KMS-11 (cell line): ENCODE measurements around the gene XPR1.

ENCODE experiments used
- H2AFZ ChIP-seq: fragments of 200-600 bp; sonication (generic); 2 replicates; pipeline ENCODE4 v1.6.1; 2016; ENCODE audit warnings: antibody characterized with exemption, mixed run types, low read depth
- H3K27ac ChIP-seq: fragments of 200-600 bp; sonication (generic); 2 replicates; pipeline ENCODE4 v1.6.1; 2016; ENCODE audit warnings: mild to moderate bottlenecking, mixed run types
- H3K27me3 ChIP-seq: fragments of 200-600 bp; sonication (generic); 2 replicates; pipeline ENCODE4 v1.6.1; 2017; ENCODE audit warnings: mild to moderate bottlenecking, low read depth, mixed run types, moderate library complexity; ENCODE audit not compliant: insufficient read depth
- H3K36me3 ChIP-seq: fragments of 200-600 bp; sonication (generic); 2 replicates; pipeline ENCODE4 v1.6.1; 2017; ENCODE audit warnings: mild to moderate bottlenecking, mixed run types; ENCODE audit not compliant: insufficient read depth
- H3K4me1 ChIP-seq: fragments of 200-600 bp; sonication (generic); 2 replicates; pipeline ENCODE4 v1.6.1; 2016; ENCODE audit warnings: mild to moderate bottlenecking, low read depth, mixed run types; ENCODE audit not compliant: poor library complexity, severe bottlenecking
- H3K4me2 ChIP-seq: fragments of 200-600 bp; sonication (generic); 2 replicates; pipeline ENCODE4 v1.7.0; 2016; ENCODE audit warnings: mild to moderate bottlenecking, mixed run types
- H3K4me3 ChIP-seq: fragments of 200-600 bp; sonication (generic); IDR thresholded peaks from 2 replicates; pipeline ENCODE4 v1.6.1; 2017; ENCODE audit warnings: low read depth, low read length, mixed read lengths; ENCODE audit not compliant: insufficient read depth
- H3K79me2 ChIP-seq: fragments of 200-600 bp; sonication (generic); 2 replicates; pipeline ENCODE4 v1.6.1; 2016; ENCODE audit warnings: low read depth, mixed run types; ENCODE audit not compliant: insufficient read depth
- H3K9ac ChIP-seq: fragments of 200-600 bp; sonication (generic); 2 replicates; pipeline ENCODE4 v1.6.1; 2016; ENCODE audit warnings: mild to moderate bottlenecking, mixed run types
- H4K20me1 ChIP-seq: fragments of 200-600 bp; sonication (generic); 2 replicates; pipeline ENCODE4 v1.6.1; 2016; ENCODE audit warnings: mild to moderate bottlenecking, mixed run types; ENCODE audit not compliant: insufficient read depth
- TF ChIP-seq, protein P1 (sequence below): fragments of 200-600 bp; sonication (generic); conservative IDR thresholded peaks from 2 replicates; pipeline ENCODE4 v1.6.1; 2017; ENCODE audit warnings: low read depth, mild to moderate bottlenecking, antibody characterized with exemption, low read length, moderate library complexity, mixed read lengths

The XPR1 gene

DNA sequence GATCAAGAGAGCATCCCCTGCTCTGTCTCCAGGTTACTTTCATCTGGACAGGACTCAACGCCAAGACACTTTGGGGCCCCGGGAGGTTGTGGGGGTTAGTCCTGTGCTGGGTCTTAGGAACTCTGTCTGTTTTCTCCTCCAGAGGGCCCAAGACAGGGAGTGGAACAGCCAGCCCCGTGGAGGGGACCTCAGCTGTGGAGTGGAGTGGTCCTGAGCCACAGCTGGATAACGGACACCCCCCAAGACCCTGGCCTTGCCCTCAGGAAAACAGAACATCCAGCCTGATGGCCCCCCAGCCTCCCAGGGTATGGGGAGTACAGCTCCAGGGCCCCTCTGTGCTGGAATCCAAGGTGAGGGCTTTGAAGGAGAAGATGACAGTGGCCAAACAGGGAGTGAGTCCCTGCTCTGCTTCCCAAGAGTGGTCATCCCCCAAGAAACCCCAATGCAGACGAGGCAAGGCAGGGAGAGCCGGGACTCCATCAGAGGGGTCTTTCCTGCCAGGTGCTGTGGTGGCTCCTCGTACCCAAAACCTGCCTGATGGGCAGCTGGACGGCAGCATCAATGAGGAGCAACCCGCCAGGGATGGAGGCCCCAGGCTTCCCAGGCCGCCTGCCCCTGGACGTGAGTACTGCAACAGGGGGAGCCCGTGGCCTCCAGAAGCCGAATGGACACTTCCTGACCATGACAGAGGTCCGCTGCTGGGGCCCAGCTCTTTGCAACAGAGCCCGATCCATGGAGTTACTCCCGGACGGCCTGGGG, 284.4 kb downstream of the XPR1 start:
- H3K4me2 ChIP-seq = no peak overlapping the region
- H3K4me3 ChIP-seq = no peak overlapping the region
- no peak overlapping the region for H3K27ac ChIP-seq
- H3K9ac ChIP-seq = no peak overlapping the region
- no peak overlapping the region for H2AFZ ChIP-seq
- no peaks in the 10 kb centered on the region for H3K27me3 ChIP-seq
- no peaks in the 10 kb centered on the region for H3K36me3 ChIP-seq
- TF ChIP-seq, protein P1, sequence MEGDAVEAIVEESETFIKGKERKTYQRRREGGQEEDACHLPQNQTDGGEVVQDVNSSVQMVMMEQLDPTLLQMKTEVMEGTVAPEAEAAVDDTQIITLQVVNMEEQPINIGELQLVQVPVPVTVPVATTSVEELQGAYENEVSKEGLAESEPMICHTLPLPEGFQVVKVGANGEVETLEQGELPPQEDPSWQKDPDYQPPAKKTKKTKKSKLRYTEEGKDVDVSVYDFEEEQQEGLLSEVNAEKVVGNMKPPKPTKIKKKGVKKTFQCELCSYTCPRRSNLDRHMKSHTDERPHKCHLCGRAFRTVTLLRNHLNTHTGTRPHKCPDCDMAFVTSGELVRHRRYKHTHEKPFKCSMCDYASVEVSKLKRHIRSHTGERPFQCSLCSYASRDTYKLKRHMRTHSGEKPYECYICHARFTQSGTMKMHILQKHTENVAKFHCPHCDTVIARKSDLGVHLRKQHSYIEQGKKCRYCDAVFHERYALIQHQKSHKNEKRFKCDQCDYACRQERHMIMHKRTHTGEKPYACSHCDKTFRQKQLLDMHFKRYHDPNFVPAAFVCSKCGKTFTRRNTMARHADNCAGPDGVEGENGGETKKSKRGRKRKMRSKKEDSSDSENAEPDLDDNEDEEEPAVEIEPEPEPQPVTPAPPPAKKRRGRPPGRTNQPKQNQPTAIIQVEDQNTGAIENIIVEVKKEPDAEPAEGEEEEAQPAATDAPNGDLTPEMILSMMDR = no peak
- H3K79me2 ChIP-seq = no peaks in the 10 kb centered on the region
- H4K20me1 ChIP-seq = no peaks in the 10 kb centered on the region
- no peaks in the 10 kb centered on the region for H3K4me1 ChIP-seq

DNA sequence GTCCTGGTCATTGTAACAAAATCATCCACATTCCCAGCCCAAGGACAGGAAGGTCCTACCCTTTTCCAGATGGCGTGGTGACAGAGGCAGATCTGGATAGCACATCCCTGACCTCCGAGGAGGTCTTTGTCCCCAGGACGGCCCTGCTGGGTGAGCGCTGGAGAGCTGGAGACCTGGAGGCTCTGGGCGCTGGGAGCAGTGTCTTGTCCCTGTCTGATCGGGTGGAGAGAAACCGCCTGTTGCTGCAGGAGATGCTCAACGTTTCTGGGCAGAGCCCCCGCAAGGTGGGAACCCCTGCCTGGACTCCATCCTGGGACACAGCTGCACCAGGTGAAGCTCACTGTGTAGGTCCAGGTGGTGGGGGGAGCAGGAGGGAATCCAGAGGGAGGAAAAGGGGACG, 284.9 kb downstream of the XPR1 start:
- Histone ChIP-seq H3K79me2 (no peaks in the 10 kb centered on the region), H2AFZ (no peak overlapping the region), H3K27me3 (no peaks in the 10 kb centered on the region), H3K4me3 (no peak overlapping the region), H3K36me3 (no peaks in the 10 kb centered on the region), H4K20me1 (no peaks in the 10 kb centered on the region), H3K4me2 (no peak overlapping the region), H3K27ac (no peak overlapping the region), H3K9ac (no peak overlapping the region), H3K4me1 (no peaks in the 10 kb centered on the region)
- TF ChIP-seq, protein P1 = no peak

- Histone ChIP-seq H3K27ac (no peak overlapping the region), H3K4me2 (no peak overlapping the region), H4K20me1 (no peaks in the 10 kb centered on the region), H3K4me3 (no peak overlapping the region), H3K36me3 (no peaks in the 10 kb centered on the region), H3K4me1 (no peaks in the 10 kb centered on the region), H3K9ac (no peak overlapping the region), H3K27me3 (no peaks in the 10 kb centered on the region), H3K79me2 (no peaks in the 10 kb centered on the region), H2AFZ (no peak overlapping the region)
- TF ChIP-seq, protein P1 = no peak
Measured at GRCh38 chr1:180917306-180918065, 285.7 kb downstream of the XPR1 start.

DNA sequence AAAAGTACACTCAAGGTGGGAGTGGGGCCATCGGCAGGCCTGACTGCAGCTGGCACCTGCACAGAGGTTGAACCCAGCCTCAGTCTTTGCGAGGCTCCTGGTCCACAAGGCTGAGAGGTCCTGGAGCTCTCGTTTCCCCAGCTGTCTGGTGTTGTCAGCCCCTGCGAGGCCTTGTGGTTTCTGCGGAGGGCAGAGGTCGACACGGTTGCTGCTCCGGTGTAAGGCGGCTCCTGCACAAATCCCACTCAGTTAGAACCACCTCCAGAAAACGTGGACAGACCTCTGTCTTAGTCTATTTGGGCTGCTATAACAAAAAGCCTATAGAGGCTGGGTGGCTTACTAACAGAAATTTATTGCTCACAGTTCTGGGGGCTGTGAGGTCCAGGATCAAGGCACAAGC, 286.7 kb downstream of the XPR1 start:
- Histone ChIP-seq H2AFZ (no peak overlapping the region), H3K27ac (no peak overlapping the region), H3K4me1 (no peaks in the 10 kb centered on the region), H3K9ac (no peak overlapping the region), H3K4me2 (no peak overlapping the region), H3K36me3 (no peaks in the 10 kb centered on the region), H3K4me3 (no peak overlapping the region), H3K27me3 (no peaks in the 10 kb centered on the region), H3K79me2 (no peaks in the 10 kb centered on the region), H4K20me1 (no peaks in the 10 kb centered on the region)
- TF ChIP-seq, protein P1 = no peak
